HCT116 (cell line): ENCODE data around the gene QPCT. TPM values are rescaled to one million over a fixed set of nuclear protein-coding genes. Genes with fewer than 3 reads are reported as not detected.

Source experiments
- ATAC-seq: fragments of 200-7000 bp; cut with Tn5 transposase; 2 replicates; pipeline ENCODE4 v1.9.1; 2020; ENCODE audit warnings: mild to moderate bottlenecking, moderate library complexity
- BruUV-seq: library from RNA; stranded (reverse); fragments of 400-500 nt; replicated peaks from 2 replicates; lab custom pipeline; 2021; lab: Mats Ljungman, UMichigan
- CTCF ChIA-PET: fragments of 300-600 bp; sonication (Branson Sonifier 250); formaldehyde crosslinking; loops from one replicate; lab custom pipeline; 2021; ENCODE audit warnings: antibody characterized with exemption; lab: Charles Lee
- POLR2A ChIA-PET: fragments of 300-600, 350-600 bp; sonication (Branson Sonifier 250); formaldehyde crosslinking; loops from one replicate; lab custom pipeline; 2021; ENCODE audit warnings: antibody characterized with exemption; lab: Charles Lee
- RAD21 ChIA-PET, 2 experiments: fragments of 300-600 bp; sonication (Branson Sonifier 250); formaldehyde crosslinking; loops; one replicate each; lab custom pipeline; 2023; ENCODE audit warnings: low total read pairs in 2 of 2; ENCODE audit not compliant: uncharacterized antibody in 2 of 2, unreplicated experiment in 2 of 2, low non-redundant PET in 1 of 2; lab: Charles Lee
- DNase-seq: peaks from one replicate; pipeline ENCODE4 v3.0.0-alpha.2; 2010; ENCODE audit warnings: low read depth, low spot score
- H2AFZ ChIP-seq: fragments of 200-600 bp; shearing (Covaris generic), sonication (generic); 2 replicates; pipeline ENCODE4 v1.6.1; 2017; ENCODE audit warnings: low read depth, mixed run types, mixed read lengths, antibody characterized with exemption, low read length; ENCODE audit not compliant: poor library complexity, severe bottlenecking
- H3K27ac ChIP-seq: 2 replicates; pipeline ENCODE4 v1.5.1; 2012; ENCODE audit warnings: low read depth, low read length
- H3K27me3 ChIP-seq: fragments of 200-600 bp; sonication (generic); 2 replicates; pipeline ENCODE4 v1.6.1; 2016; ENCODE audit warnings: mixed run types, low read length, mixed read lengths; ENCODE audit not compliant: insufficient read depth
- H3K36me3 ChIP-seq, 2 experiments: fragments of 200-500 bp in 1 of 2; fragments of 200-600 bp in 1 of 2; sonication (Bioruptor generic) in 1 of 2; sonication (generic) in 1 of 2; 2 replicates each; pipeline versions ENCODE4 v1.5.1 to v1.6.1; 2014 to 2016; ENCODE audit warnings: low read length in 2 of 2, inconsistent platforms in 1 of 2, mixed read lengths in 1 of 2, mixed run types in 1 of 2; ENCODE audit not compliant: insufficient read depth in 2 of 2, control insufficient read depth in 1 of 2
- H3K4me1 ChIP-seq, 2 experiments: fragments of 200-600 bp in 1 of 2; sonication (generic) in 1 of 2; 2 replicates each; pipeline versions ENCODE4 v1.5.1 to v1.6.1; 2012 to 2017; ENCODE audit warnings: low read length in 2 of 2, inconsistent platforms in 1 of 2, mild to moderate bottlenecking in 1 of 2, mixed read lengths in 1 of 2, mixed run types in 1 of 2, moderate library complexity in 1 of 2; ENCODE audit not compliant: insufficient read depth in 2 of 2, control insufficient read depth in 1 of 2
- H3K4me2 ChIP-seq: fragments of 200-600 bp; sonication (generic); 2 replicates; pipeline ENCODE4 v1.6.1; 2017; ENCODE audit warnings: mixed run types, low read length, mixed read lengths
- H3K4me3 ChIP-seq, 2 experiments: fragments of 200-600 bp in 1 of 2; sonication (generic) in 1 of 2; replicated peaks in 1 of 2; 2 replicates each; pipeline ENCODE4 v1.5.1; 2011 to 2016; ENCODE audit warnings: low read length in 2 of 2, control low read depth in 1 of 2, low read depth in 1 of 2, mild to moderate bottlenecking in 1 of 2, mixed read lengths in 1 of 2, mixed run types in 1 of 2
- H3K79me2 ChIP-seq: fragments of 200-600 bp; sonication (generic); 2 replicates; pipeline ENCODE4 v1.6.1; 2017; ENCODE audit warnings: mild to moderate bottlenecking, mixed run types, low read length, moderate library complexity, mixed read lengths; ENCODE audit not compliant: insufficient read depth
- H3K9ac ChIP-seq: fragments of 200-600 bp; sonication (generic); 2 replicates; pipeline ENCODE4 v1.6.1; 2016; ENCODE audit warnings: low read length, mixed read lengths
- H3K9me2 ChIP-seq: fragments of 200-600 bp; sonication (generic), shearing (Covaris generic); 2 replicates; pipeline ENCODE4 v1.6.1; 2017; ENCODE audit warnings: mixed run types, mild to moderate bottlenecking, moderate library complexity; ENCODE audit not compliant: insufficient read depth
- H3K9me3 ChIP-seq, 2 experiments: fragments of 200-500 bp in 1 of 2; fragments of 200-600 bp in 1 of 2; sonication (Bioruptor generic) in 1 of 2; sonication (generic) in 1 of 2; 2 replicates each; pipeline ENCODE4 v1.6.1; 2014 to 2017; ENCODE audit warnings: low read length in 2 of 2, mixed read lengths in 2 of 2, inconsistent platforms in 1 of 2, low read depth in 1 of 2, mild to moderate bottlenecking in 1 of 2, mixed run types in 1 of 2, moderate library complexity in 1 of 2; ENCODE audit not compliant: control insufficient read depth in 1 of 2, insufficient read depth in 1 of 2
- H4K20me1 ChIP-seq: fragments of 200-600 bp; sonication (generic), shearing (Covaris generic); 2 replicates; pipeline ENCODE4 v1.6.1; 2017; ENCODE audit warnings: mixed run types, mild to moderate bottlenecking, moderate library complexity; ENCODE audit not compliant: insufficient read depth
- CBX3 ChIP-seq: IDR thresholded peaks from 2 replicates; pipeline ENCODE4 v1.6.1; 2012; ENCODE audit warnings: low read depth
- EGR1 ChIP-seq: IDR thresholded peaks from 2 replicates; pipeline ENCODE4 v1.6.1; 2012; ENCODE audit warnings: low read depth
- ELF1 ChIP-seq: IDR thresholded peaks from 2 replicates; pipeline ENCODE4 v1.6.1; 2012; ENCODE audit warnings: low read depth, borderline replicate concordance
- JUND ChIP-seq: IDR thresholded peaks from 2 replicates; pipeline ENCODE4 v1.6.1; 2012
- RAD21 ChIP-seq: IDR thresholded peaks from 2 replicates; pipeline ENCODE4 v1.6.1; 2012; ENCODE audit warnings: low read depth, mild to moderate bottlenecking
- SIN3A ChIP-seq: IDR thresholded peaks from 2 replicates; pipeline ENCODE4 v1.6.1; 2012; ENCODE audit warnings: low read depth
- SRF ChIP-seq: IDR thresholded peaks from 2 replicates; pipeline ENCODE4 v1.6.1; 2012; ENCODE audit warnings: low read depth
- TCF7L2 ChIP-seq: IDR thresholded peaks from 2 replicates; pipeline ENCODE4 v1.7.0; 2011; ENCODE audit warnings: borderline replicate concordance, inconsistent platforms; ENCODE audit not compliant: insufficient read depth, insufficient read length; ENCODE audit errors: extremely low read depth
- ZNF274 ChIP-seq: fragments of 200-500 bp; sonication (Bioruptor generic); IDR thresholded peaks from 2 replicates; pipeline ENCODE4 v1.6.1; 2014; ENCODE audit warnings: mild to moderate bottlenecking, low read depth, low read length, inconsistent platforms
- intact Hi-C: fragments of 100-400 bp; cut with micrococcal nuclease; formaldehyde crosslinking; loops from 2 replicates; pipeline ENCODE4 v1.10.0; 2022
- total RNA-seq: library from RNA; stranded (reverse); gene quantifications from one replicate; pipeline ENCODE4 v1.2.1, GENCODE V29; 2021; ENCODE audit not compliant: unreplicated experiment
- TF ChIP-seq, protein P1 (sequence below), 3 experiments: fragments of 200-600 bp in 1 of 3; sonication (generic) in 1 of 3; IDR thresholded peaks in 2 of 3; conservative IDR thresholded peaks in 1 of 3; 2 replicates each; pipeline ENCODE4 v1.5.1; 2012 to 2017; ENCODE audit warnings: low read depth in 2 of 3, low read length in 2 of 3, antibody characterized with exemption in 1 of 3, borderline replicate concordance in 1 of 3, control low read depth in 1 of 3, mild to moderate bottlenecking in 1 of 3, mixed read lengths in 1 of 3, mixed run types in 1 of 3, moderate library complexity in 1 of 3; ENCODE audit not compliant: insufficient read depth in 1 of 3
- TF ChIP-seq, protein P2 (sequence below): IDR thresholded peaks from 2 replicates; pipeline ENCODE4 v1.6.1; 2012
- TF ChIP-seq, protein P3 (sequence below): IDR thresholded peaks from 2 replicates; pipeline ENCODE4 v1.6.1; 2011; ENCODE audit warnings: mild to moderate bottlenecking, low read length, moderate library complexity; ENCODE audit not compliant: insufficient replicate concordance; ENCODE audit errors: extremely low read depth
- TF ChIP-seq, protein P4 (sequence below): IDR thresholded peaks from 2 replicates; pipeline ENCODE4 v1.6.1; 2012; ENCODE audit warnings: low read depth

QPCT gene
- total RNA-seq, 1 experiment from 2014 or later, result not detected

DNA sequence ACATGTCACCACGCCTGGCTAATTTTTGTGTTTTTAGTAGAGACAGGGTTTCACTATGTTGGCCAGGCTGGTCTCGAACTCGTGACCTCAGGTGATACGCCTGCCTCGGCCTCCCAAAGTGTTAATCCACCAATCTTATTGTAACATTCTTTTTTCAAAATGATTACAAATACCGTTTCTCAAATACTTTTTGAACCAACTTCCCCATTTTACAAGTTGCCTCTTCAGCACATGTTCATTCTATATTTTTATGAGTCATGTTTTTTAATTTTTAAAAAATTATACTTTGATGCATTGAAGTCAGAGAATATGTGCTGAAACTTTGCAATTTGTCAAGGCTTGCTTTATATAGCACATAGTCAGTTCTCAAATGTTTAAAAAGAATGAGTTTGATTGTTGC lies 58.2 kb downstream of the QPCT start:
- ChIA-PET CTCF (interaction anchor here (3.6 kb wide), 1 partner anchor 475 kb away, joined by 19 read pairs; no protein-coding TSS in a partner anchor), POLR2A (no interaction called here), RAD21 (no interaction called here)
- TF ChIP-seq RAD21 (no peak), SIN3A (no peak), JUND (no peak)
- TF ChIP-seq, protein P1, sequence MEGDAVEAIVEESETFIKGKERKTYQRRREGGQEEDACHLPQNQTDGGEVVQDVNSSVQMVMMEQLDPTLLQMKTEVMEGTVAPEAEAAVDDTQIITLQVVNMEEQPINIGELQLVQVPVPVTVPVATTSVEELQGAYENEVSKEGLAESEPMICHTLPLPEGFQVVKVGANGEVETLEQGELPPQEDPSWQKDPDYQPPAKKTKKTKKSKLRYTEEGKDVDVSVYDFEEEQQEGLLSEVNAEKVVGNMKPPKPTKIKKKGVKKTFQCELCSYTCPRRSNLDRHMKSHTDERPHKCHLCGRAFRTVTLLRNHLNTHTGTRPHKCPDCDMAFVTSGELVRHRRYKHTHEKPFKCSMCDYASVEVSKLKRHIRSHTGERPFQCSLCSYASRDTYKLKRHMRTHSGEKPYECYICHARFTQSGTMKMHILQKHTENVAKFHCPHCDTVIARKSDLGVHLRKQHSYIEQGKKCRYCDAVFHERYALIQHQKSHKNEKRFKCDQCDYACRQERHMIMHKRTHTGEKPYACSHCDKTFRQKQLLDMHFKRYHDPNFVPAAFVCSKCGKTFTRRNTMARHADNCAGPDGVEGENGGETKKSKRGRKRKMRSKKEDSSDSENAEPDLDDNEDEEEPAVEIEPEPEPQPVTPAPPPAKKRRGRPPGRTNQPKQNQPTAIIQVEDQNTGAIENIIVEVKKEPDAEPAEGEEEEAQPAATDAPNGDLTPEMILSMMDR (IDR thresholded peaks at IDR 0.05 in 2 of 3, conservative IDR thresholded peaks at IDR 0.05 in 1 of 3; ENCODE audit: borderline replicate concordance in 1 of 3, insufficient read depth in 1 of 3, low read depth in 2 of 3, low read length in 2 of 3), result no peak
- TF ChIP-seq, protein P2, sequence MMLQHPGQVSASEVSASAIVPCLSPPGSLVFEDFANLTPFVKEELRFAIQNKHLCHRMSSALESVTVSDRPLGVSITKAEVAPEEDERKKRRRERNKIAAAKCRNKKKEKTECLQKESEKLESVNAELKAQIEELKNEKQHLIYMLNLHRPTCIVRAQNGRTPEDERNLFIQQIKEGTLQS, result no peak
- Histone ChIP-seq H3K36me3 (no peaks in the 10 kb centered on the region), H3K9me2 (no peaks in the 10 kb centered on the region), H4K20me1 (no peaks in the 10 kb centered on the region), H3K9ac (no peak overlapping the region), H3K4me3 (no peak overlapping the region), H2AFZ (no peak overlapping the region), H3K27ac (no peak overlapping the region), H3K9me3 (no peaks in the 10 kb centered on the region), H3K27me3 (no peaks in the 10 kb centered on the region), H3K4me1 (no peaks in the 10 kb centered on the region), H3K79me2 (no peaks in the 10 kb centered on the region), H3K4me2 (no peak overlapping the region)
- intact Hi-C loops, result no loop called here
- no TSS peak for BruUV-seq
- DNase-seq (no peak), ATAC-seq (no peak)

DNA sequence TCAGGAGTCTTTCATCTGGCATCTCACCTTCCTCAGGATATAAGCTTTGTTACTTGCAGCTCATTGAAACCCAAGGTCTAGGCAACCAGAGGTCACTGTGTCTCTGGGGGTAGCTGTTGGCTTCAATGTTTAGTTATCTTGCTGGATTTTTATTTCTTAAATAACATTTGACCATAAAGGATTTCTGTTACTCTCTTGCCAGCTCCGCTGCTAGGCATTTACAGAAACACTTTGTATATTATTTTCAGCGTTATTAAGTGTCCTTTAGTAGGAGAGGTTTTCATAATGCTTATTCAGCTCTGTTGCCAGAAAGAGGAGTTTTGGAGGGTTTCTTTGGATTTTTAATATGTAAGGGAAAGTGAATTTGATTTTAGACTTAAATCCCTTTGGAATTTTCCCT lies 61.4 kb downstream of the QPCT start:
- Histone ChIP-seq H3K79me2 (no peaks in the 10 kb centered on the region), H3K9ac (no peak overlapping the region), H3K27ac (no peak overlapping the region), H3K27me3 (no peaks in the 10 kb centered on the region), H3K9me3 (no peaks in the 10 kb centered on the region), H3K36me3 (no peaks in the 10 kb centered on the region), H3K4me1 (no peaks in the 10 kb centered on the region), H3K4me2 (no peak overlapping the region), H3K4me3 (no peak overlapping the region), H3K9me2 (no peaks in the 10 kb centered on the region), H2AFZ (no peak overlapping the region), H4K20me1 (no peaks in the 10 kb centered on the region)
- intact Hi-C loops, result no loop called here
- ChIA-PET POLR2A (no interaction called here), CTCF (interaction anchor here (1.2 to 3.6 kb wide), 4 partner anchors 9 to 472 kb away, joined by 5 to 19 read pairs (median 11); no protein-coding TSS in a partner anchor), RAD21 (no interaction called here)
- no peak for ATAC-seq
- no peak for DNase-seq
- BruUV-seq, result no TSS peak
- TF ChIP-seq ELF1, result no peak
- TF ChIP-seq TCF7L2, result no peak
- TF ChIP-seq, protein P3, sequence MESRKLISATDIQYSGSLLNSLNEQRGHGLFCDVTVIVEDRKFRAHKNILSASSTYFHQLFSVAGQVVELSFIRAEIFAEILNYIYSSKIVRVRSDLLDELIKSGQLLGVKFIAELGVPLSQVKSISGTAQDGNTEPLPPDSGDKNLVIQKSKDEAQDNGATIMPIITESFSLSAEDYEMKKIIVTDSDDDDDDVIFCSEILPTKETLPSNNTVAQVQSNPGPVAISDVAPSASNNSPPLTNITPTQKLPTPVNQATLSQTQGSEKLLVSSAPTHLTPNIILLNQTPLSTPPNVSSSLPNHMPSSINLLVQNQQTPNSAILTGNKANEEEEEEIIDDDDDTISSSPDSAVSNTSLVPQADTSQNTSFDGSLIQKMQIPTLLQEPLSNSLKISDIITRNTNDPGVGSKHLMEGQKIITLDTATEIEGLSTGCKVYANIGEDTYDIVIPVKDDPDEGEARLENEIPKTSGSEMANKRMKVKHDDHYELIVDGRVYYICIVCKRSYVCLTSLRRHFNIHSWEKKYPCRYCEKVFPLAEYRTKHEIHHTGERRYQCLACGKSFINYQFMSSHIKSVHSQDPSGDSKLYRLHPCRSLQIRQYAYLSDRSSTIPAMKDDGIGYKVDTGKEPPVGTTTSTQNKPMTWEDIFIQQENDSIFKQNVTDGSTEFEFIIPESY, result no peak
- TF ChIP-seq, protein P4, sequence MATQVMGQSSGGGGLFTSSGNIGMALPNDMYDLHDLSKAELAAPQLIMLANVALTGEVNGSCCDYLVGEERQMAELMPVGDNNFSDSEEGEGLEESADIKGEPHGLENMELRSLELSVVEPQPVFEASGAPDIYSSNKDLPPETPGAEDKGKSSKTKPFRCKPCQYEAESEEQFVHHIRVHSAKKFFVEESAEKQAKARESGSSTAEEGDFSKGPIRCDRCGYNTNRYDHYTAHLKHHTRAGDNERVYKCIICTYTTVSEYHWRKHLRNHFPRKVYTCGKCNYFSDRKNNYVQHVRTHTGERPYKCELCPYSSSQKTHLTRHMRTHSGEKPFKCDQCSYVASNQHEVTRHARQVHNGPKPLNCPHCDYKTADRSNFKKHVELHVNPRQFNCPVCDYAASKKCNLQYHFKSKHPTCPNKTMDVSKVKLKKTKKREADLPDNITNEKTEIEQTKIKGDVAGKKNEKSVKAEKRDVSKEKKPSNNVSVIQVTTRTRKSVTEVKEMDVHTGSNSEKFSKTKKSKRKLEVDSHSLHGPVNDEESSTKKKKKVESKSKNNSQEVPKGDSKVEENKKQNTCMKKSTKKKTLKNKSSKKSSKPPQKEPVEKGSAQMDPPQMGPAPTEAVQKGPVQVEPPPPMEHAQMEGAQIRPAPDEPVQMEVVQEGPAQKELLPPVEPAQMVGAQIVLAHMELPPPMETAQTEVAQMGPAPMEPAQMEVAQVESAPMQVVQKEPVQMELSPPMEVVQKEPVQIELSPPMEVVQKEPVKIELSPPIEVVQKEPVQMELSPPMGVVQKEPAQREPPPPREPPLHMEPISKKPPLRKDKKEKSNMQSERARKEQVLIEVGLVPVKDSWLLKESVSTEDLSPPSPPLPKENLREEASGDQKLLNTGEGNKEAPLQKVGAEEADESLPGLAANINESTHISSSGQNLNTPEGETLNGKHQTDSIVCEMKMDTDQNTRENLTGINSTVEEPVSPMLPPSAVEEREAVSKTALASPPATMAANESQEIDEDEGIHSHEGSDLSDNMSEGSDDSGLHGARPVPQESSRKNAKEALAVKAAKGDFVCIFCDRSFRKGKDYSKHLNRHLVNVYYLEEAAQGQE, result no peak
- TF ChIP-seq SRF, result no peak
- no peak for TF ChIP-seq ZNF274
- TF ChIP-seq EGR1, result no peak
- no peak for TF ChIP-seq CBX3
